ELR (cell line): ENCODE measurements around the gene ING3.
A peak's percentile ranks its signal among the peaks of the same experiment; 100 is the strongest.

Experiments used
- DNase-seq: peaks from one replicate; pipeline ENCODE4 v3.0.0-alpha.2; 2015; ENCODE audit warnings: low read depth

The ING3 gene

GRCh38 chr7:120989257-120990220, 39.0 kb downstream of the ING3 start:
- DNase-seq = peak; percentile 44

- peak; percentile 50 for DNase-seq
Observed at GRCh38 chr7:120990468-120991118, 40.0 kb downstream of the ING3 start.

- no peak for DNase-seq
Observed at GRCh38 chr7:120991161-120991560, 40.6 kb downstream of the ING3 start.

GRCh38 chr7:120991581-120991980, 41.0 kb downstream of the ING3 start:
- DNase-seq = peak; percentile 83

- no peak for DNase-seq
Observed at GRCh38 chr7:120992272-120992964, 41.8 kb downstream of the ING3 start.

GRCh38 chr7:120992965-120993494, 42.5 kb downstream of the ING3 start:
- DNase-seq = no peak

- DNase-seq = peak; percentile 75
Observed at GRCh38 chr7:120993553-120994191, 43.1 kb downstream of the ING3 start.

- no peak for DNase-seq
Observed at GRCh38 chr7:120994512-120995410, 44.2 kb downstream of the ING3 start.

GRCh38 chr7:120995654-120996053, 45.1 kb downstream of the ING3 start:
- no peak for DNase-seq

GRCh38 chr7:120996333-120996987, 45.9 kb downstream of the ING3 start:
- peak; percentile 84 for DNase-seq

GRCh38 chr7:120996988-120997345, 46.4 kb downstream of the ING3 start:
- no peak for DNase-seq

- no peak for DNase-seq
Observed at GRCh38 chr7:120997882-120998474, 47.4 kb downstream of the ING3 start.

GRCh38 chr7:120998520-120998919, 47.9 kb downstream of the ING3 start:
- DNase-seq = no peak

- no peak for DNase-seq
Observed at GRCh38 chr7:120998996-120999565, 48.5 kb downstream of the ING3 start.

GRCh38 chr7:121000081-121000983, 49.8 kb downstream of the ING3 start:
- DNase-seq = peak; percentile 50

- DNase-seq = no peak
Observed at GRCh38 chr7:121001234-121001906, 50.8 kb downstream of the ING3 start.

- DNase-seq = no peak
Observed at GRCh38 chr7:121002048-121002756, 51.6 kb downstream of the ING3 start.
